Activated CD4-positive, alpha-beta T cell treated with anti-CD3 and anti-CD28 coated beads, Interleukin-10, Interleukin-2, amounts not matched to agents 100 ng/mL and 50 ng/mL, durations not matched to agents 16 hours and 8 hours (primary cell): ENCODE measurements around the gene INPP5E.

Source experiments
- DNase-seq: peaks from one replicate; pipeline ENCODE4 v3.0.0-alpha.2; 2020

The INPP5E gene

GRCh38 chr9:136379891-136380290 lies 59.8 kb downstream of the INPP5E start:
- DNase-seq, result no peak

- no peak for DNase-seq
Observed at GRCh38 chr9:136379401-136379800, 60.2 kb downstream of the INPP5E start.

- no peak for DNase-seq
Observed at GRCh38 chr9:136379003-136379287, 60.7 kb downstream of the INPP5E start.
